Stimulated activated memory B cell treated with anti-CD40 and anti-IgM and Interleukin-4, amounts not matched to agents 10 μg/mL and 1 μg/mL and 100 μg/mL, for 72 hours (primary cell): ENCODE measurements around the gene ATG10.
A peak's percentile ranks its signal among the peaks of the same experiment; 100 is the strongest.
"Not testable (repeated sequence)": the region's sequence is repeated elsewhere in the genome, so short reads cannot be mapped to it uniquely, and the experiment has no call there.

Experiments used
- ATAC-seq: fragments of 150-1000 bp; cut with Tn5 transposase; 2 replicates; pipeline ENCODE4 v1.10.0; 2021
- H3K27ac Mint-ChIP-seq: one replicate; pipeline ENCODE4 v1.8.0; 2022; ENCODE audit warnings: mild to moderate bottlenecking, mixed read lengths
- H3K27me3 Mint-ChIP-seq: one replicate; pipeline ENCODE4 v1.8.0; 2022; ENCODE audit warnings: mixed read lengths
- H3K36me3 Mint-ChIP-seq: one replicate; pipeline ENCODE4 v1.8.0; 2022; ENCODE audit warnings: mixed read lengths
- H3K4me1 Mint-ChIP-seq: one replicate; pipeline ENCODE4 v1.8.0; 2022; ENCODE audit warnings: mixed read lengths
- H3K4me3 Mint-ChIP-seq: one replicate; pipeline ENCODE4 v1.8.0; 2022; ENCODE audit warnings: mild to moderate bottlenecking, moderate library complexity, mixed read lengths
- H3K9me3 Mint-ChIP-seq: one replicate; pipeline ENCODE4 v1.8.0; 2022; ENCODE audit warnings: mixed read lengths

ATG10 gene

GRCh38 chr5:81969226-81969625, 2.6 kb upstream of the ATG10 start:
- Mint-ChIP-seq H3K4me3 (no peak overlapping the region), H3K4me1 (peaks cover 28% of the 10 kb centered on the region), H3K27me3 (no peaks in the 10 kb centered on the region), H3K27ac (no peak overlapping the region), H3K9me3 (no peaks in the 10 kb centered on the region), H3K36me3 (no peaks in the 10 kb centered on the region)
- ATAC-seq = no peak

- no peak overlapping the region for H3K27ac Mint-ChIP-seq
- peaks cover 28% of the 10 kb centered on the region for H3K4me1 Mint-ChIP-seq
- no peaks in the 10 kb centered on the region for H3K36me3 Mint-ChIP-seq
- no peak for ATAC-seq
- no peaks in the 10 kb centered on the region for H3K9me3 Mint-ChIP-seq
- no peaks in the 10 kb centered on the region for H3K27me3 Mint-ChIP-seq
- no peak overlapping the region for H3K4me3 Mint-ChIP-seq
These were observed 1.9 kb upstream of the ATG10 start for GRCh38 chr5:81969912-81970311.

GRCh38 chr5:81971111-81971711, 612 bp upstream of the ATG10 start:
- Mint-ChIP-seq H3K36me3 (no peaks in the 10 kb centered on the region), H3K9me3 (no peaks in the 10 kb centered on the region), H3K27me3 (no peaks in the 10 kb centered on the region), H3K4me1 (peaks cover 28% of the 10 kb centered on the region), H3K4me3 (peak overlapping the region; percentile 93), H3K27ac (peak overlapping the region; percentile 89)
- ATAC-seq = no peak

- peaks cover 28% of the 10 kb centered on the region for H3K4me1 Mint-ChIP-seq
- peak overlapping the region; percentile 78 for H3K4me3 Mint-ChIP-seq
- peak; percentile 77 for ATAC-seq
- H3K27ac Mint-ChIP-seq = peak overlapping the region; percentile 89
- peaks cover 5% of the 10 kb centered on the region for H3K36me3 Mint-ChIP-seq
- H3K9me3 Mint-ChIP-seq = no peaks in the 10 kb centered on the region
- no peaks in the 10 kb centered on the region for H3K27me3 Mint-ChIP-seq
These were observed 615 bp downstream of the ATG10 start for GRCh38 chr5:81972492-81972783.

- H3K27me3 Mint-ChIP-seq = no peaks in the 10 kb centered on the region
- ATAC-seq = no peak
- peaks cover 36% of the 10 kb centered on the region for H3K36me3 Mint-ChIP-seq
- no peaks in the 10 kb centered on the region for H3K9me3 Mint-ChIP-seq
- no peak overlapping the region for H3K4me3 Mint-ChIP-seq
- no peak overlapping the region for H3K27ac Mint-ChIP-seq
- H3K4me1 Mint-ChIP-seq = no peaks in the 10 kb centered on the region
These were observed 8.3 kb downstream of the ATG10 start for GRCh38 chr5:81980160-81980559.

GRCh38 chr5:81980598-81981260, 8.9 kb downstream of the ATG10 start:
- H3K27me3 Mint-ChIP-seq = no peaks in the 10 kb centered on the region
- H3K9me3 Mint-ChIP-seq = no peaks in the 10 kb centered on the region
- no peak overlapping the region for H3K27ac Mint-ChIP-seq
- peaks cover 42% of the 10 kb centered on the region for H3K36me3 Mint-ChIP-seq
- no peaks in the 10 kb centered on the region for H3K4me1 Mint-ChIP-seq
- ATAC-seq = no peak
- no peak overlapping the region for H3K4me3 Mint-ChIP-seq

GRCh38 chr5:81982172-81982685, 10.4 kb downstream of the ATG10 start:
- H3K36me3 Mint-ChIP-seq = peaks cover 45% of the 10 kb centered on the region
- not testable (repeated sequence) for H3K4me1 Mint-ChIP-seq, ATAC-seq, H3K27me3 Mint-ChIP-seq, H3K27ac Mint-ChIP-seq, H3K9me3 Mint-ChIP-seq, H3K4me3 Mint-ChIP-seq

GRCh38 chr5:81983148-81983547, 11.3 kb downstream of the ATG10 start:
- peaks cover 37% of the 10 kb centered on the region for H3K36me3 Mint-ChIP-seq
- H3K4me3 Mint-ChIP-seq, H3K27me3 Mint-ChIP-seq, H3K4me1 Mint-ChIP-seq, H3K9me3 Mint-ChIP-seq, ATAC-seq, H3K27ac Mint-ChIP-seq: not testable (repeated sequence)

- not testable (repeated sequence) for H3K4me1 Mint-ChIP-seq, H3K4me3 Mint-ChIP-seq, H3K27ac Mint-ChIP-seq, H3K9me3 Mint-ChIP-seq, ATAC-seq, H3K27me3 Mint-ChIP-seq
- peaks cover 37% of the 10 kb centered on the region for H3K36me3 Mint-ChIP-seq
These were observed 11.7 kb downstream of the ATG10 start for GRCh38 chr5:81983563-81983962.

- H3K27me3 Mint-ChIP-seq = no peaks in the 10 kb centered on the region
- no peaks in the 10 kb centered on the region for H3K9me3 Mint-ChIP-seq
- H3K36me3 Mint-ChIP-seq = peaks cover 38% of the 10 kb centered on the region
- no peaks in the 10 kb centered on the region for H3K4me1 Mint-ChIP-seq
- ATAC-seq = no peak
- no peak overlapping the region for H3K4me3 Mint-ChIP-seq
- no peak overlapping the region for H3K27ac Mint-ChIP-seq
These were observed 14.3 kb downstream of the ATG10 start for GRCh38 chr5:81986126-81986525.

GRCh38 chr5:81989204-81989603, 17.4 kb downstream of the ATG10 start:
- H3K9me3 Mint-ChIP-seq = no peaks in the 10 kb centered on the region
- no peak overlapping the region for H3K4me3 Mint-ChIP-seq
- ATAC-seq = no peak
- peaks cover 41% of the 10 kb centered on the region for H3K36me3 Mint-ChIP-seq
- no peaks in the 10 kb centered on the region for H3K27me3 Mint-ChIP-seq
- H3K4me1 Mint-ChIP-seq = no peaks in the 10 kb centered on the region
- no peak overlapping the region for H3K27ac Mint-ChIP-seq

GRCh38 chr5:81994679-81995078, 22.9 kb downstream of the ATG10 start:
- no peak for ATAC-seq
- H3K27me3 Mint-ChIP-seq = no peaks in the 10 kb centered on the region
- H3K4me1 Mint-ChIP-seq = peaks cover 6% of the 10 kb centered on the region
- peaks cover 7% of the 10 kb centered on the region for H3K9me3 Mint-ChIP-seq
- H3K36me3 Mint-ChIP-seq = peaks cover 62% of the 10 kb centered on the region
- no peak overlapping the region for H3K4me3 Mint-ChIP-seq
- H3K27ac Mint-ChIP-seq = no peak overlapping the region

- H3K27me3 Mint-ChIP-seq = no peaks in the 10 kb centered on the region
- H3K36me3 Mint-ChIP-seq = peaks cover 62% of the 10 kb centered on the region
- H3K4me1 Mint-ChIP-seq = peaks cover 6% of the 10 kb centered on the region
- H3K4me3 Mint-ChIP-seq = no peak overlapping the region
- peaks cover 7% of the 10 kb centered on the region for H3K9me3 Mint-ChIP-seq
- H3K27ac Mint-ChIP-seq = no peak overlapping the region
- ATAC-seq = no peak
These were observed 23.6 kb downstream of the ATG10 start for GRCh38 chr5:81995407-81995806.

- peaks cover under 1% of the 10 kb centered on the region for H3K9me3 Mint-ChIP-seq
- no peak overlapping the region for H3K27ac Mint-ChIP-seq
- H3K4me3 Mint-ChIP-seq = no peak overlapping the region
- no peaks in the 10 kb centered on the region for H3K4me1 Mint-ChIP-seq
- H3K27me3 Mint-ChIP-seq = no peaks in the 10 kb centered on the region
- ATAC-seq = no peak
- peaks cover 26% of the 10 kb centered on the region for H3K36me3 Mint-ChIP-seq
These were observed 32.7 kb downstream of the ATG10 start for GRCh38 chr5:82004511-82004910.

- not testable (repeated sequence) for H3K4me1 Mint-ChIP-seq, ATAC-seq, H3K27ac Mint-ChIP-seq, H3K27me3 Mint-ChIP-seq, H3K9me3 Mint-ChIP-seq, H3K4me3 Mint-ChIP-seq
- peaks cover 19% of the 10 kb centered on the region for H3K36me3 Mint-ChIP-seq
These were observed 38.0 kb downstream of the ATG10 start for GRCh38 chr5:82009869-82010268.

- Mint-ChIP-seq H3K27me3 (no peaks in the 10 kb centered on the region), H3K4me3 (no peak overlapping the region), H3K4me1 (no peaks in the 10 kb centered on the region), H3K27ac (no peak overlapping the region), H3K36me3 (peaks cover 27% of the 10 kb centered on the region), H3K9me3 (peaks cover 2% of the 10 kb centered on the region)
- no peak for ATAC-seq
These were observed 38.9 kb downstream of the ATG10 start for GRCh38 chr5:82010696-82011095.
